Panc1 (cell line): ENCODE results near the gene ABCB8. TPM values are rescaled to one million over a fixed set of nuclear protein-coding genes. Genes with fewer than 3 reads are reported as not detected.

Experiments used
- ATAC-seq: fragments of 200-7000 bp; cut with Tn5 transposase; 2 replicates; pipeline ENCODE4 v1.9.1; 2020; ENCODE audit warnings: mild to moderate bottlenecking, moderate library complexity
- BruUV-seq: library from RNA; stranded (reverse); fragments of 400-500 nt; replicated peaks from 2 replicates; lab custom pipeline; 2021; lab: Mats Ljungman, UMichigan
- CTCF ChIA-PET: fragments of 300-600 bp; sonication (Branson Sonifier 250); formaldehyde crosslinking; loops from one replicate; lab custom pipeline; 2022; ENCODE audit warnings: antibody characterized with exemption; lab: Charles Lee
- POLR2A ChIA-PET: fragments of 300-600 bp; sonication (Branson Sonifier 250); formaldehyde crosslinking; loops from one replicate; lab custom pipeline; 2022; ENCODE audit warnings: antibody characterized with exemption; lab: Charles Lee
- DNase-seq: peaks from one replicate; pipeline ENCODE4 v3.0.0-alpha.2; 2010; ENCODE audit warnings: low read depth, low spot score
- H3K27ac ChIP-seq: 2 replicates; pipeline ENCODE4 v1.5.1; 2011; ENCODE audit warnings: mild to moderate bottlenecking, low read length, inconsistent platforms
- H3K27me3 ChIP-seq: fragments of 200-500 bp; sonication (Bioruptor generic); 2 replicates; pipeline ENCODE4 v1.6.0; 2014; ENCODE audit warnings: low read length, inconsistent platforms; ENCODE audit not compliant: control insufficient read depth, insufficient read depth
- H3K36me3 ChIP-seq: fragments of 200-500 bp; sonication (Bioruptor generic); 2 replicates; pipeline ENCODE4 v1.5.1; 2014; ENCODE audit warnings: inconsistent platforms, mild to moderate bottlenecking, low read length, moderate library complexity; ENCODE audit not compliant: control insufficient read depth, insufficient read depth
- H3K4me1 ChIP-seq: 2 replicates; pipeline ENCODE4 v1.5.1; 2011; ENCODE audit warnings: inconsistent platforms, mild to moderate bottlenecking, low read length, moderate library complexity; ENCODE audit not compliant: control insufficient read depth, insufficient read depth
- H3K4me3 ChIP-seq, 2 experiments: 2 replicates each; pipeline ENCODE4 v1.5.1; 2011 to 2012; ENCODE audit warnings: low read depth in 2 of 2, low read length in 2 of 2, mild to moderate bottlenecking in 2 of 2, inconsistent platforms in 1 of 2, moderate library complexity in 1 of 2
- H3K9me3 ChIP-seq: fragments of 200-500 bp; sonication (Bioruptor generic); 2 replicates; pipeline ENCODE4 v1.5.1; 2014; ENCODE audit warnings: low read depth, mild to moderate bottlenecking, inconsistent platforms, low read length, moderate library complexity; ENCODE audit not compliant: control insufficient read depth, insufficient read depth
- POLR2AphosphoS5 ChIP-seq: IDR thresholded peaks from 2 replicates; pipeline ENCODE4 v1.6.1; 2012; ENCODE audit warnings: mild to moderate bottlenecking, low read depth, low read length, moderate library complexity
- SIN3A ChIP-seq: IDR thresholded peaks from 2 replicates; pipeline ENCODE4 v1.6.1; 2012; ENCODE audit warnings: low read depth, mild to moderate bottlenecking, low read length, moderate library complexity, borderline replicate concordance; ENCODE audit not compliant: insufficient read depth
- TCF7L2 ChIP-seq: IDR thresholded peaks from 2 replicates; pipeline ENCODE4 v1.6.1; 2011; ENCODE audit warnings: mild to moderate bottlenecking, low read depth, low read length, inconsistent platforms
- in situ Hi-C: cut with HindIII; loops from 2 replicates; pipeline ENCODE4 v1.10.0; 2016; ENCODE audit warnings: low sequenced_read_pairs, low pct_unique_long_range_greater_than_20kb
- intact Hi-C: fragments of 100-400 bp; cut with micrococcal nuclease; formaldehyde crosslinking; loops from one replicate; pipeline ENCODE4 v1.10.0; 2022; ENCODE audit not compliant: unreplicated experiment
- total RNA-seq: library from RNA; stranded (reverse); gene quantifications from one replicate; pipeline ENCODE4 v1.2.1, GENCODE V29; 2021; ENCODE audit not compliant: unreplicated experiment
- TF ChIP-seq, protein P1 (sequence below): fragments of 450-650 bp; IDR thresholded peaks from 2 replicates; pipeline ENCODE4 v1.5.1; 2017; ENCODE audit warnings: mild to moderate bottlenecking
- TF ChIP-seq, protein P2 (sequence below), 2 experiments: IDR thresholded peaks; 2 replicates each; pipeline ENCODE4 v1.6.1; 2011 to 2012; ENCODE audit warnings: low read depth in 2 of 2, control low read depth in 1 of 2, low read length in 1 of 2, mild to moderate bottlenecking in 1 of 2, moderate library complexity in 1 of 2; ENCODE audit not compliant: insufficient read depth in 1 of 2

The ABCB8 gene
- total RNA-seq, 1 experiment from 2014 or later: 49.8 TPM

DNA sequence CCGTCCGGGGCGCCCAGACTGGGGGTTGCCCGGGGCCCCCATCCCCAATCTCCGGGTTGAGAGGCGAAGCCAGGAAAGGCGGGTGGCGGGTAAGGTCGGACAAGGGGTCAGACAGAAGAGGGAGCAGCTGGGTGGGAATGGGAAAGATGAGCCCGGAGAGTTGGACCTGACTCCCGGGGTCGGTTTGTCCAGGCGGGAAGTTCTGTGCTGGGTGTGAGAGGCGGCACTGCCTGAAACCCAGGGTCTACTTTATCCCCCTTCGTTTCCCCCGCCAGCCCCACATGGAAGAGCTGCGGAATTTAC lies 31.8 kb downstream of the ABCB8 start:
- intact Hi-C loops (no loop called here), in situ Hi-C loops (no loop called here)
- H3K4me3 ChIP-seq: peak overlapping the region; percentile 83 to 94
- no peak for DNase-seq
- peaks cover 5% of the 10 kb centered on the region for H3K36me3 ChIP-seq
- TF ChIP-seq POLR2AphosphoS5 (no peak), SIN3A (no peak), TCF7L2 (no peak)
- TF ChIP-seq, protein P1, sequence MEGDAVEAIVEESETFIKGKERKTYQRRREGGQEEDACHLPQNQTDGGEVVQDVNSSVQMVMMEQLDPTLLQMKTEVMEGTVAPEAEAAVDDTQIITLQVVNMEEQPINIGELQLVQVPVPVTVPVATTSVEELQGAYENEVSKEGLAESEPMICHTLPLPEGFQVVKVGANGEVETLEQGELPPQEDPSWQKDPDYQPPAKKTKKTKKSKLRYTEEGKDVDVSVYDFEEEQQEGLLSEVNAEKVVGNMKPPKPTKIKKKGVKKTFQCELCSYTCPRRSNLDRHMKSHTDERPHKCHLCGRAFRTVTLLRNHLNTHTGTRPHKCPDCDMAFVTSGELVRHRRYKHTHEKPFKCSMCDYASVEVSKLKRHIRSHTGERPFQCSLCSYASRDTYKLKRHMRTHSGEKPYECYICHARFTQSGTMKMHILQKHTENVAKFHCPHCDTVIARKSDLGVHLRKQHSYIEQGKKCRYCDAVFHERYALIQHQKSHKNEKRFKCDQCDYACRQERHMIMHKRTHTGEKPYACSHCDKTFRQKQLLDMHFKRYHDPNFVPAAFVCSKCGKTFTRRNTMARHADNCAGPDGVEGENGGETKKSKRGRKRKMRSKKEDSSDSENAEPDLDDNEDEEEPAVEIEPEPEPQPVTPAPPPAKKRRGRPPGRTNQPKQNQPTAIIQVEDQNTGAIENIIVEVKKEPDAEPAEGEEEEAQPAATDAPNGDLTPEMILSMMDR: no peak
- TF ChIP-seq, protein P2, sequence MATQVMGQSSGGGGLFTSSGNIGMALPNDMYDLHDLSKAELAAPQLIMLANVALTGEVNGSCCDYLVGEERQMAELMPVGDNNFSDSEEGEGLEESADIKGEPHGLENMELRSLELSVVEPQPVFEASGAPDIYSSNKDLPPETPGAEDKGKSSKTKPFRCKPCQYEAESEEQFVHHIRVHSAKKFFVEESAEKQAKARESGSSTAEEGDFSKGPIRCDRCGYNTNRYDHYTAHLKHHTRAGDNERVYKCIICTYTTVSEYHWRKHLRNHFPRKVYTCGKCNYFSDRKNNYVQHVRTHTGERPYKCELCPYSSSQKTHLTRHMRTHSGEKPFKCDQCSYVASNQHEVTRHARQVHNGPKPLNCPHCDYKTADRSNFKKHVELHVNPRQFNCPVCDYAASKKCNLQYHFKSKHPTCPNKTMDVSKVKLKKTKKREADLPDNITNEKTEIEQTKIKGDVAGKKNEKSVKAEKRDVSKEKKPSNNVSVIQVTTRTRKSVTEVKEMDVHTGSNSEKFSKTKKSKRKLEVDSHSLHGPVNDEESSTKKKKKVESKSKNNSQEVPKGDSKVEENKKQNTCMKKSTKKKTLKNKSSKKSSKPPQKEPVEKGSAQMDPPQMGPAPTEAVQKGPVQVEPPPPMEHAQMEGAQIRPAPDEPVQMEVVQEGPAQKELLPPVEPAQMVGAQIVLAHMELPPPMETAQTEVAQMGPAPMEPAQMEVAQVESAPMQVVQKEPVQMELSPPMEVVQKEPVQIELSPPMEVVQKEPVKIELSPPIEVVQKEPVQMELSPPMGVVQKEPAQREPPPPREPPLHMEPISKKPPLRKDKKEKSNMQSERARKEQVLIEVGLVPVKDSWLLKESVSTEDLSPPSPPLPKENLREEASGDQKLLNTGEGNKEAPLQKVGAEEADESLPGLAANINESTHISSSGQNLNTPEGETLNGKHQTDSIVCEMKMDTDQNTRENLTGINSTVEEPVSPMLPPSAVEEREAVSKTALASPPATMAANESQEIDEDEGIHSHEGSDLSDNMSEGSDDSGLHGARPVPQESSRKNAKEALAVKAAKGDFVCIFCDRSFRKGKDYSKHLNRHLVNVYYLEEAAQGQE (IDR thresholded peaks at IDR 0.05; ENCODE audit: insufficient read depth in 1 of 2, low read depth in 2 of 2, low read length in 1 of 2): no peak
- POLR2A ChIA-PET: interaction anchor here (0.7 kb wide), 1 partner anchor 21 kb away, joined by 3 read pairs; no protein-coding TSS in a partner anchor
- no peaks in the 10 kb centered on the region for H3K9me3 ChIP-seq
- H3K4me1 ChIP-seq: peaks cover 41% of the 10 kb centered on the region
- CTCF ChIA-PET: interaction anchor here (0.7 kb wide), 1 partner anchor 22 kb away, joined by 3 read pairs; no protein-coding TSS in a partner anchor
- peak overlapping the region; percentile 94 for H3K27ac ChIP-seq
- H3K27me3 ChIP-seq: no peaks in the 10 kb centered on the region
- no TSS peak for BruUV-seq
- ATAC-seq: no peak

DNA sequence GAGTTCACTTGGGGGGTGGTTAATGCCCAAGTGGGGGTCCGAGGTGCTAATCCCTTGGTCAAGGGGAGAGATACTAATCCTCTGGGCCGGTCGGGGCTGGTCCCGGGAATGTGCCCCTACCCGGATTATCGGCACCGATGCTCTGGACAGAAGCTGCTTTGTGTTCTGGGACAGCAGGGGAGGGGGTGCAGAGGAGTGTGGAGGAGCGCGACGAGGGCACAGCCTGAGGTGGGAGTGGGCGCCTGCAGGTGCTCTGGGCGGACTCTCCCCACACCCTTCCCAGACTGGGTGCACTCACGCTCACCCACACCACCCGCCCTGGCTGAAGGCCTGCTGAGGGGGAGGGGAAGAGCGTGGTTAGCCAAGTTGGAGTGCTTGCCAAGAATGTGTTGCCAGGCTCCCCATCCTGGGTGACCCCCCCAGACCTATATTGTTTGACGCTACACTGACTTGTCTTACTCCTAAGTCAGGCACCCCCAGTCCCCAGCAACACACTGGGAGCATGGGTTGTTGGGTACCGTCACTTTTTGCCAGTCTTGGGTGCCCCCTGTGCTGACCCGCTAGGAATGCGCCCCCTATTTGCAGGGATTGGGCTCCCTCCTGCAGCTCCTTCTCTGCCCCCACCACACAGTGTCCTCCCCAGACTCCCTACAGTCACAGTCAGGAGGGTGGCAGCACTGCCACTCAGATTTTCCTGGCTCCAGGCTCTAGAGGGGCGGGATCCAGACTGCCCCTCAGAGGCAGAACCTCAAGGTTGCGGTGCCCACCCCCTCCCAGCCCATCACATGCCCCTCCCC lies 32.4 kb downstream of the ABCB8 start:
- TSS peak; percentile 63 for BruUV-seq
- H3K4me1 ChIP-seq: peaks cover 41% of the 10 kb centered on the region
- ATAC-seq: peak; percentile 42

More for the DNA sequence above, 32.4 kb downstream of the ABCB8 start:
- Histone ChIP-seq H3K27me3 (no peaks in the 10 kb centered on the region), H3K36me3 (peaks cover 7% of the 10 kb centered on the region), H3K4me3 (peak overlapping the region; percentile 83 to 94), H3K27ac (peak overlapping the region; percentile 94), H3K9me3 (no peaks in the 10 kb centered on the region)
- no peak for DNase-seq
- TF ChIP-seq TCF7L2 (peak; percentile 30; the same call in 1 of the 2 replicates), SIN3A (peak; percentile 40; the same call in 1 of the 2 replicates), POLR2AphosphoS5 (peak; percentile 34)
- TF ChIP-seq, protein P1: no peak; the same call in 1 of the 2 replicates
- TF ChIP-seq, protein P2 (IDR thresholded peaks at IDR 0.05; ENCODE audit: insufficient read depth in 1 of 2, low read depth in 2 of 2, low read length in 1 of 2): no peak
- ChIA-PET CTCF (interaction anchor here (0.7 to 0.9 kb wide), 4 partner anchors 22 to 157 kb away, joined by 3 to 5 read pairs (median 4); no protein-coding TSS in a partner anchor), POLR2A (interaction anchor here (0.6 to 0.7 kb wide), 5 partner anchors 16 to 31 kb away, joined by 3 to 8 read pairs (median 4); partner anchors contain the start of gene TMUB1)
- in situ Hi-C loops: no loop called here
- intact Hi-C loops: no loop called here
